Neural progenitor cell (in vitro differentiated cells): ENCODE results near the gene GPR137C.

Experiments
- CTCF ChIP-seq: fragments of 200-600 bp; sonication (generic); IDR thresholded peaks from 2 replicates; pipeline ENCODE4 v1.5.1; 2017; ENCODE audit warnings: antibody characterized with exemption, mild to moderate bottlenecking
- EZH2phosphoT487 ChIP-seq: fragments of 200-600 bp; sonication (generic); IDR thresholded peaks from 2 replicates; pipeline ENCODE4 v1.6.1; 2017; ENCODE audit warnings: antibody characterized with exemption

GRCh38 chr14:52546318-52546670 is 6.3 kb upstream of the GPR137C start:
- TF ChIP-seq CTCF, result no peak
- TF ChIP-seq EZH2phosphoT487, result no peak
